ENCODE data around the gene SNRNP35.
"Not testable (repeated sequence)": the region's sequence is repeated elsewhere in the genome, so short reads cannot be mapped to it uniquely, and the experiment has no call there.

DNA sequence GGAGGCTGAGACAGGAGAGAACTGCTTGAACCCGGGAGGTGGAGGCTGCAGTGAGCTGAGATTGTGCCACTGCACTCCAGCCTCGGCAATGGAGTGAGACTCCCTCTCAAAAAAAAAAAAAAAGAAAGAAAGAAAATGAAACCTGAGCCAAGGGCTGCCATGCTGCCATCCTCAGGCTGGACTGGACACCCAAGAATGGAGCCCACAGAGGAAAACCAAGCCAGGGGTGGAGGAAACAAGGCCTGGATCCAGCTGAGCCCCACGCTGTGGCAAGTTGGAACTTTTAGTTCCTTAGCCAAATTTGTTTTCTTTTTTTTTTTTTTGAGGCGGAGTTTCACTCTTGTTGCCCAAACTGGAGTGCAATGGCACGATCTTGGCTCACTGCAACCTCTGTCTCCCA is 23.3 kb downstream of the SNRNP35 start:
- not testable (repeated sequence) for TF ChIP-seq POLR2AphosphoS5 (IDR thresholded peaks at IDR 0.05; ENCODE audit: insufficient read depth in 1 of 2, low read depth in 1 of 2)
- TF ChIP-seq, protein P1, sequence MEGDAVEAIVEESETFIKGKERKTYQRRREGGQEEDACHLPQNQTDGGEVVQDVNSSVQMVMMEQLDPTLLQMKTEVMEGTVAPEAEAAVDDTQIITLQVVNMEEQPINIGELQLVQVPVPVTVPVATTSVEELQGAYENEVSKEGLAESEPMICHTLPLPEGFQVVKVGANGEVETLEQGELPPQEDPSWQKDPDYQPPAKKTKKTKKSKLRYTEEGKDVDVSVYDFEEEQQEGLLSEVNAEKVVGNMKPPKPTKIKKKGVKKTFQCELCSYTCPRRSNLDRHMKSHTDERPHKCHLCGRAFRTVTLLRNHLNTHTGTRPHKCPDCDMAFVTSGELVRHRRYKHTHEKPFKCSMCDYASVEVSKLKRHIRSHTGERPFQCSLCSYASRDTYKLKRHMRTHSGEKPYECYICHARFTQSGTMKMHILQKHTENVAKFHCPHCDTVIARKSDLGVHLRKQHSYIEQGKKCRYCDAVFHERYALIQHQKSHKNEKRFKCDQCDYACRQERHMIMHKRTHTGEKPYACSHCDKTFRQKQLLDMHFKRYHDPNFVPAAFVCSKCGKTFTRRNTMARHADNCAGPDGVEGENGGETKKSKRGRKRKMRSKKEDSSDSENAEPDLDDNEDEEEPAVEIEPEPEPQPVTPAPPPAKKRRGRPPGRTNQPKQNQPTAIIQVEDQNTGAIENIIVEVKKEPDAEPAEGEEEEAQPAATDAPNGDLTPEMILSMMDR (IDR thresholded peaks at IDR 0.05): not testable (repeated sequence)

Data from vagina (tissue), 2 donors.